K562 (cell line): ENCODE results near the gene KAT2B. TPM values are rescaled to one million over a fixed set of nuclear protein-coding genes. Genes with fewer than 3 reads are reported as not detected.

Experiments
- ATAC-seq: fragments of 200-7000 bp; cut with Tn5 transposase; 3 replicates; pipeline ENCODE4 v1.9.1; 2020; ENCODE audit warnings: moderate library complexity
- BruUV-seq: library from RNA; stranded (reverse); fragments of 400-500 nt; replicated peaks from 2 replicates; lab custom pipeline; 2021; lab: Mats Ljungman, UMichigan
- CTCF ChIA-PET: fragments of 300-600 bp; formaldehyde crosslinking; extraction: SDS; loops from one replicate; lab custom pipeline; 2021; ENCODE audit warnings: low intra/inter-chr PET ratio; lab: Yijun Ruan, JAX
- POLR2A ChIA-PET: fragments of 300-600, 350-650 bp; sonication (Branson Sonifier 250); formaldehyde crosslinking; extraction: SDS; loops from one replicate; lab custom pipeline; 2021; ENCODE audit warnings: antibody characterized with exemption, inconsistent platforms; lab: Yijun Ruan, JAX
- DNase-seq, 4 experiments: peaks; one replicate each; pipeline versions ENCODE4 v3.0.0 to v3.0.0-alpha.2; 2011 to 2018; ENCODE audit warnings: low spot score in 3 of 4, mixed read lengths in 3 of 4; ENCODE audit errors: extremely low read depth in 1 of 4
- FAIRE-seq: peaks from 2 replicates; lab custom pipeline; 2011; peaks lifted over from hg19 to GRCh38; lab: Jason Lieb, UNC
- H2AFZ ChIP-seq: 2 replicates; pipeline ENCODE4 v1.6.0; 2011; ENCODE audit warnings: low read depth, low read length, control low read depth, inconsistent platforms
- H3K27ac ChIP-seq: fragments of 200-600 bp; 3 replicates; pipeline ENCODE4 v1.8.0; 2011; ENCODE audit warnings: low read depth, mild to moderate bottlenecking, control low read depth, inconsistent platforms, low read length, moderate library complexity, mixed read lengths; ENCODE audit errors: extremely low read depth
- H3K27me3 ChIP-seq, 2 experiments: fragments of 300-600 bp in 1 of 2; 2 replicates in 1 of 2; 3 replicates in 1 of 2; pipeline versions ENCODE4 v1.6.0 to v1.8.0; 2011; ENCODE audit warnings: inconsistent platforms in 2 of 2, low read length in 2 of 2, mild to moderate bottlenecking in 1 of 2, mixed read lengths in 1 of 2, moderate library complexity in 1 of 2; ENCODE audit not compliant: control insufficient read depth in 2 of 2, insufficient read depth in 2 of 2
- H3K36me3 ChIP-seq: fragments of 300-600 bp; 3 replicates; pipeline ENCODE4 v1.8.0; 2011; ENCODE audit warnings: mild to moderate bottlenecking, low read length, inconsistent platforms; ENCODE audit not compliant: control insufficient read depth, insufficient read depth
- H3K4me1 ChIP-seq, 2 experiments: fragments of 200-600 bp in 1 of 2; replicated peaks in 1 of 2; 2 replicates in 1 of 2; 3 replicates in 1 of 2; pipeline versions ENCODE4 v1.5.1 to v1.8.0; 2011; ENCODE audit warnings: inconsistent platforms in 2 of 2, low read length in 2 of 2, mild to moderate bottlenecking in 1 of 2, mixed read lengths in 1 of 2, moderate library complexity in 1 of 2; ENCODE audit not compliant: control insufficient read depth in 2 of 2, insufficient read depth in 2 of 2
- H3K4me2 ChIP-seq: 2 replicates; pipeline ENCODE4 v1.6.1; 2011; ENCODE audit warnings: low read length, control low read depth, inconsistent platforms, mixed read lengths; ENCODE audit not compliant: insufficient read depth
- H3K4me3 ChIP-seq: fragments of 200-600 bp; sonication (generic), shearing (Covaris generic); 2 replicates; pipeline ENCODE4 v1.5.1; 2016; ENCODE audit warnings: control low read depth, inconsistent platforms
- H3K79me2 ChIP-seq: fragments of 200-600 bp; 3 replicates; pipeline ENCODE4 v1.8.0; 2011; ENCODE audit warnings: low read length, inconsistent platforms; ENCODE audit not compliant: control insufficient read depth, insufficient read depth
- H3K9ac ChIP-seq, 2 experiments: 2 replicates each; pipeline versions ENCODE4 v1.6.0 to v1.6.1; 2011; ENCODE audit warnings: low read depth in 2 of 2, low read length in 2 of 2, control low read depth in 1 of 2, inconsistent platforms in 1 of 2, mild to moderate bottlenecking in 1 of 2, mixed read lengths in 1 of 2; ENCODE audit not compliant: insufficient read depth in 1 of 2
- H3K9me1 ChIP-seq: one replicate; pipeline ENCODE4 v1.6.0; 2011; ENCODE audit warnings: inconsistent platforms, mild to moderate bottlenecking, low read length, moderate library complexity; ENCODE audit not compliant: control insufficient read depth, insufficient read depth
- H3K9me3 ChIP-seq: replicated peaks from 2 replicates; pipeline ENCODE4 v1.5.1; 2011; ENCODE audit warnings: low read depth, low read length, inconsistent platforms; ENCODE audit not compliant: control insufficient read depth, insufficient read depth
- H4K20me1 ChIP-seq: replicated peaks from 2 replicates; pipeline ENCODE4 v1.6.1; 2011; ENCODE audit warnings: low read length, inconsistent platforms, mixed read lengths; ENCODE audit not compliant: control insufficient read depth, insufficient read depth
- JUND ChIP-seq, 2 experiments: IDR thresholded peaks; 2 replicates in 1 of 2; 3 replicates in 1 of 2; pipeline ENCODE4 v1.6.1; 2011; ENCODE audit warnings: borderline replicate concordance in 2 of 2, low read depth in 2 of 2, low read length in 2 of 2, improper control_type of control experiment in 1 of 2, missing biosample characterization in 1 of 2, missing genetic modification characterization in 1 of 2, missing genetic modification reagents in 1 of 2
- NRF1 ChIP-seq, 2 experiments: fragments of 450-650 bp; IDR thresholded peaks in 1 of 2; conservative IDR thresholded peaks in 1 of 2; 2 replicates each; pipeline ENCODE4 v1.6.1; 2014; ENCODE audit warnings: mild to moderate bottlenecking in 2 of 2
- SIN3B ChIP-seq: fragments of 450-650 bp; IDR thresholded peaks from 2 replicates; pipeline ENCODE4 v1.6.1; 2017; ENCODE audit warnings: low read depth, mild to moderate bottlenecking, moderate library complexity
- ZNF134 ChIP-seq: fragments of 250-450 bp; sonication (Bioruptor Pico); conservative IDR thresholded peaks from 2 replicates; pipeline ENCODE4 v1.4.0; 2020
- WGBS: fragments of 100-300 bp; shearing (Covaris generic); methylation state at CpG from one replicate; pipeline ENCODE4 v1.1.6; 2016; ENCODE audit warnings: low coverage, mixed read lengths; ENCODE audit not compliant: insufficient coverage; ENCODE audit errors: missing lambda C conversion rate; 5-methylcytosine and 5-hydroxymethylcytosine counted together
- in situ Hi-C: fragments of 300-500 bp; cut with MboI; formaldehyde crosslinking; loops from 4 replicates; pipeline ENCODE4 v1.15.0; 2018; ENCODE audit warnings: inconsistent platforms, mixed read lengths
- intact Hi-C: fragments of 100-400 bp; cut with micrococcal nuclease; formaldehyde crosslinking; loops from 2 replicates; pipeline ENCODE4 v1.14.2; 2022
- polyA plus RNA-seq, 8 experiments: library from polyadenylated mRNA; depleted of rRNA in 4 of 8; stranded (reverse) in 5 of 8; unstranded in 3 of 8; fragments of >200 nt; fragmentation: Nextera tagmentation in 2 of 8; fragmentation: Illumina TruSeq in 1 of 8; extraction: Ambion mirVana in 2 of 8; extraction: Trizol in 1 of 8; gene quantifications; 2 replicates each; pipeline versions ENCODE4 v1.2.1 to v1.2.3, GENCODE V29; 2011 to 2014; ENCODE audit warnings: inconsistent platforms in 1 of 8, missing spikeins in 1 of 8
- total RNA-seq, 7 experiments: library from RNA; depleted of rRNA in 6 of 7; stranded (reverse); fragments of >200 nt in 6 of 7; fragmentation: Illumina TruSeq in 2 of 7; extraction: Trizol in 2 of 7; gene quantifications; 2 replicates each; pipeline versions ENCODE4 v1.2.1 to v1.2.3, GENCODE V29; 2011 to 2021; ENCODE audit warnings: low replicate concordance in 1 of 7
- TF ChIP-seq, protein P1 (sequence below): sonication (generic); formaldehyde crosslinking; IDR thresholded peaks from 2 replicates; pipeline ENCODE4 v1.8.1; 2023; ENCODE audit warnings: mild to moderate bottlenecking, missing genetic modification reagents
- TF ChIP-seq, protein P2 (sequence below): fragments of 250-450 bp; sonication (Bioruptor Pico); IDR thresholded peaks from 2 replicates; pipeline ENCODE4 v1.5.0; 2021; ENCODE audit warnings: mild to moderate bottlenecking, moderate library complexity
- TF ChIP-seq, protein P3 (sequence below): sonication (generic); formaldehyde crosslinking; IDR thresholded peaks from 2 replicates; pipeline ENCODE4 v1.8.1; 2023; ENCODE audit warnings: mild to moderate bottlenecking, missing genetic modification reagents

Gene KAT2B
- total and polyA plus RNA-seq, 9 of the 15 experiments (the other 6 are each of a cell fraction or from before 2014, with no cell fraction given), result 3.3 to 14.9 (median 12.2) TPM

DNA sequence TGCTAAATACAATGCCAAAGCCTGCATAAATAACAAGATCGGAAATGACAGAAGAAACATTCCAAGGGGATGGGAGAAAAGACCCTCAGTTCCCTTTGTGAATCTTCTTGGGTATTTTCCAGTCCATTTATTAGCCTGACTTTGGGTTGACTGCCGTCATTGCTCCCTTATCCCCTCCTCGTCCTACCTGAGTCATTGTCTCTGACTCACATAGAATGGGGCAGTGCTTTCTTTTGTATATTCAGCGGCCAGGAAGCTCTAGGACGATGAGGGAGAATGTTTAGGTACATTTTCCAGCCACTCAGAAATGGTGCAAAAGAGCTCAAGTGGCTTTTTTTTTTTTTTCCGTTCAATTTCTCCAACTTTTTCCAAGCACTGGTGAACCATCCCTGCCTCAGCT lies 71.6 kb downstream of the KAT2B start:
- DNase-seq, result peak in 1 of 4 experiments; percentile 27
- intact Hi-C loops, result no loop called here
- 29% methylated on average over 6 of the region's 6 CpGs for WGBS
- TF ChIP-seq, protein P1, sequence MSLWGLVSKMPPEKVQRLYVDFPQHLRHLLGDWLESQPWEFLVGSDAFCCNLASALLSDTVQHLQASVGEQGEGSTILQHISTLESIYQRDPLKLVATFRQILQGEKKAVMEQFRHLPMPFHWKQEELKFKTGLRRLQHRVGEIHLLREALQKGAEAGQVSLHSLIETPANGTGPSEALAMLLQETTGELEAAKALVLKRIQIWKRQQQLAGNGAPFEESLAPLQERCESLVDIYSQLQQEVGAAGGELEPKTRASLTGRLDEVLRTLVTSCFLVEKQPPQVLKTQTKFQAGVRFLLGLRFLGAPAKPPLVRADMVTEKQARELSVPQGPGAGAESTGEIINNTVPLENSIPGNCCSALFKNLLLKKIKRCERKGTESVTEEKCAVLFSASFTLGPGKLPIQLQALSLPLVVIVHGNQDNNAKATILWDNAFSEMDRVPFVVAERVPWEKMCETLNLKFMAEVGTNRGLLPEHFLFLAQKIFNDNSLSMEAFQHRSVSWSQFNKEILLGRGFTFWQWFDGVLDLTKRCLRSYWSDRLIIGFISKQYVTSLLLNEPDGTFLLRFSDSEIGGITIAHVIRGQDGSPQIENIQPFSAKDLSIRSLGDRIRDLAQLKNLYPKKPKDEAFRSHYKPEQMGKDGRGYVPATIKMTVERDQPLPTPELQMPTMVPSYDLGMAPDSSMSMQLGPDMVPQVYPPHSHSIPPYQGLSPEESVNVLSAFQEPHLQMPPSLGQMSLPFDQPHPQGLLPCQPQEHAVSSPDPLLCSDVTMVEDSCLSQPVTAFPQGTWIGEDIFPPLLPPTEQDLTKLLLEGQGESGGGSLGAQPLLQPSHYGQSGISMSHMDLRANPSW (CRISPR knock-in tag), result no peak
- TF ChIP-seq SIN3B (no peak), JUND (IDR thresholded peaks at IDR 0.05; ENCODE audit: borderline replicate concordance, low read depth, low read length) (peak; percentile 47; the same call in 1 of the 2 replicates), JUND (tag; IDR thresholded peaks at IDR 0.05; ENCODE audit: borderline replicate concordance, low read depth, low read length) (peak; percentile 49; the same call in 1 of the 3 replicates), NRF1 (conservative IDR thresholded peaks at IDR 0.05 in 1 of 2, IDR thresholded peaks at IDR 0.05 in 1 of 2) (no peak), ZNF134 (CRISPR knock-in tag) (no peak)
- TF ChIP-seq, protein P2, sequence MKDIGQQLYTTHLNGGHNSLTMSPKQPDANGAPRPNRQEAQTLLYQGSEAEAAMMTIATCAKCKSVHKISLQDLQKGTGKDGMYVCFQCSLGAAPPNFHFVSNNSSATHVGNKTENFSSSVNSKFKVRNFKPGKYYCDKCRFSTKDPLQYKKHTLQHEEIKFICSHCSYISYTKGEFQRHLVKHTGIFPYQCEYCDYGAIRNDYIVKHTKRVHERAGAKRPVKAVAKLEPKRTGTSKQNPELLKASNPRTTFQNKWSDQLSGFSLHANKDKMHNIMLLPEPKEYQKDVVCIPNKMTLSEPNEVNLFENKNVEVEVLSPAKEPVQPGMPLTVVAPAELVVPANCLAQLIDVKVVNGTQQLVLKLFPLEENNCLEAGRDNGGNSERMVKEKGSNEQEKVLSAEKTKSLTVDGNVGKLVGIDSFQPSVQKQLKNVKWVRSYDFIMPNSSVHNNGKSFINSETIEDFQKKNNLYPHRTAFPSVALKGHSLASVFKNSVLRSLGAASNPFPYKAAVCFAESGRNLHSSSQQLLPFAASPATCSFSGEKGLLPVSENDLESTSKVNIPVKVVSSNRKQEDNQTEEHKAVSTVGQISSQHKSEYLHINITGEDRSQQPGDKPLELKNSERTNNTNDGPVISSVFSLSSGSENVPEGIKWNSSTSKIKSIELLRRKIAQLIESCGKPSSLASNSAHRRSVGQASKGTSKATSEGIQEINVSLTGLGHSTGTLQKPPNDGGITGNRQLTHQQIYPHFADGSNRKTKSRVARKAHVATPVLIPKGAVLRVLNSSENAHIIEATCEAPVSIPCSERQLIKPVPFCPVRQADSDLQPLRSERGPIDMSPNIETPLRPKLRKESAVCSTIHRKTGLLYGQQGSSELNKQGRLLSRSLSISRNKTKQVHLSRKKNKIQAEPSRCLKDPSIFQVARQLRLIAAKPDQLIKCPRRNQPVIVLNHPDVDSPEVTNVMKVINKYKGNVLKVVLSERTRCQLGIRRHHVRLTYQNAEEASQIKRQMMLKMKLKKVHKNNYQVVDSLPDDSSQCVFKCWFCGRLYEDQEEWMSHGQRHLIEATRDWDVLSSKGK (CRISPR knock-in tag), result no peak
- TF ChIP-seq, protein P3, sequence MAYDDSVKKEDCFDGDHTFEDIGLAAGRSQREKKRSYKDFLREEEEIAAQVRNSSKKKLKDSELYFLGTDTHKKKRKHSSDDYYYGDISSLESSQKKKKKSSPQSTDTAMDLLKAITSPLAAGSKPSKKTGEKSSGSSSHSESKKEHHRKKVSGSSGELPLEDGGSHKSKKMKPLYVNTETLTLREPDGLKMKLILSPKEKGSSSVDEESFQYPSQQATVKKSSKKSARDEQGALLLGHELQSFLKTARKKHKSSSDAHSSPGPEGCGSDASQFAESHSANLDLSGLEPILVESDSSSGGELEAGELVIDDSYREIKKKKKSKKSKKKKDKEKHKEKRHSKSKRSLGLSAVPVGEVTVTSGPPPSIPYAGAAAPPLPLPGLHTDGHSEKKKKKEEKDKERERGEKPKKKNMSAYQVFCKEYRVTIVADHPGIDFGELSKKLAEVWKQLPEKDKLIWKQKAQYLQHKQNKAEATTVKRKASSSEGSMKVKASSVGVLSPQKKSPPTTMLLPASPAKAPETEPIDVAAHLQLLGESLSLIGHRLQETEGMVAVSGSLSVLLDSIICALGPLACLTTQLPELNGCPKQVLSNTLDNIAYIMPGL, result no peak

More for the DNA sequence above, 71.6 kb downstream of the KAT2B start:
- BruUV-seq, result no TSS peak
- Histone ChIP-seq H4K20me1 (no peaks in the 10 kb centered on the region), H3K4me2 (no peak overlapping the region), H3K9me3 (no peaks in the 10 kb centered on the region), H3K4me1 (peaks cover 0 to 4% of the 10 kb centered on the region in 2 experiments; a peak in 3 of 5 replicates), H2AFZ (no peak overlapping the region), H3K27ac (no peak overlapping the region), H3K27me3 (no peaks in the 10 kb centered on the region), H3K9me1 (no peaks in the 10 kb centered on the region), H3K79me2 (no peaks in the 10 kb centered on the region), H3K36me3 (peaks cover 25% of the 10 kb centered on the region), H3K4me3 (no peak overlapping the region), H3K9ac (no peak overlapping the region)
- ChIA-PET CTCF (no interaction called here), POLR2A (interaction anchor here (0.9 to 1.2 kb wide), 3 partner anchors 9 to 12 kb away, joined by 3 to 7 read pairs (median 4); no protein-coding TSS in a partner anchor)
- FAIRE-seq (no peak), ATAC-seq (peak; percentile 74)
- in situ Hi-C loops, result no loop called here
